Hypothalamus (tissue), 51 donors: ENCODE results near the gene BAZ1A.
A peak's percentile ranks its signal among the peaks of the same experiment; 100 is the strongest.
"Not testable (repeated sequence)": the region's sequence is repeated elsewhere in the genome, so short reads cannot be mapped to it uniquely, and the experiment has no call there.

Experiments used
- DNase-seq, 51 donors: peaks; one replicate each; lab custom pipeline; 2025; lab: John Stamatoyannopoulos, UW

The BAZ1A gene

GRCh38 chr14:34863844-34864243 lies 11.3 kb downstream of the BAZ1A start:
- DNase-seq, result no peak

GRCh38 chr14:34858765-34859164 lies 16.4 kb downstream of the BAZ1A start:
- no peak for DNase-seq

GRCh38 chr14:34857689-34858449 lies 17.3 kb downstream of the BAZ1A start:
- no peak for DNase-seq

GRCh38 chr14:34853041-34853440 lies 22.1 kb downstream of the BAZ1A start:
- no peak for DNase-seq

- DNase-seq, result no peak
Measured at GRCh38 chr14:34851395-34851794, 23.8 kb downstream of the BAZ1A start.

GRCh38 chr14:34845869-34846268 lies 29.3 kb downstream of the BAZ1A start:
- no peak for DNase-seq

DNA sequence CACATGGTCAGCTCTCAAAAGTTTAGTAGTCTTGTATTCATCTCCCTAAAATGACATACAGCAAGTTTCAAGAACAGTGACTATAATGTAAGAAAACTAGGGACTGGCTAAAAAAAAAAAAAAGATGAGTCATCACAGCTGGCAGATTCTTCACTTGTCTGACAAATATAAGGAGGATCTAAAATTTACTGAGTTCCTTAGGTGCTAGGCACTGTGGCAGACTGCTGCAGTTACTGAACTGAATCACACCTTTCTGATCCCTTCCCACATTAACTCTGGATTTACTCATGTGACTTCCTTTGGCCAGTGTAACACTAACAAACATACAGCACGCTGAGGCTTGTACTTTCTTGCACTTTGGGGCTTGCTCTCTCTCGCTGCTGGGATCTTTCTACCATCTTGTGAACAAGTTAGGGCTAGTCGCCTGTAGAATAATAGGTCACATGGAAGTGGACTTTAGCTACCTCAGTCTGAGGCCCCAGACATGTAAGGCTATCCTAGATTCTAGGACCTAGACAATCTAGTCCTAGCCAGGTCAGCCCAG lies 32.1 kb downstream of the BAZ1A start:
- peak in 1 of 51 donors; percentile 3 for DNase-seq

DNA sequence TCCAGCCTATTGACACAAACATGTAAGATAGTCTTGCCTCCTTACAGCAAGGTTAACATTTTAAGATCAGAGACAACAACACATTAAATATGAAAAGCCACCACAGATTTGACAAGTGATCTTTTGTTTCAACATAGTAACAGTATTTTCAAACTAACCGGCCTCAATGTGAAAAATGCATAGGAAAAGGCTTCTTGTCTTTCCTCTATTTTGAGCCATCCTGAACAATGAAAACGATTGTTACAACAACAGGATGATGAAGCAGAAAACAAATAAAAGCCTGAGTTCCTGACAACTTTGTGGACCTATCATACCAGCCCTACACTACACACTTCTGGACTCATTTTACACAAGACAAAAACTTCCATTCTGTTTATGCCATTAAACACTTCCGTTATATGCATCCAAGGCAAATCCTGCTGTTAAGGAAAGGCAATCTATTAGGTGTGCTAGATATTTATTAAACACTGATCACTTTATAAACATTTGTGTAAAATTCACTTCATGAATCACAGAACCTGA lies 37.3 kb downstream of the BAZ1A start:
- peak in 1 of 51 donors; percentile 24 for DNase-seq

DNA sequence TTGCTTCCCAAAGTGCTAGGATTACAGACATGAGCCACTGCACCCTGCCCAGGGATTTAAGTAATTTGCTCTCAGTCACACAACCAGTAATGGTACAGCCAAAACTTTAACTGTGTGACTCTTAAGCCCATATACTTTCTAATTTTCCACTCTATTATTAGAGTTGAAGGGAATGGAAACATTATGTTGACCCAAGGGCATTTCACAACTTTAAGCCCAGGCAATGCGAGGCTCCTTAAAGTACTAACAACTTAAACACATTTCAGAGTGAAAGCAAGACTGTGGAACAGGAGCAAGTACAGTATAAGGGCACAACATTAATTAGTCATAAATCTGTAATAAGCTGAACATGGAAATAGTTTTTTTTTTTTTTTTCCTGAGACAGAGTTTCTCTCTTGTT lies 39.8 kb downstream of the BAZ1A start:
- DNase-seq, result no peak

GRCh38 chr14:34833549-34834523 lies 41.3 kb downstream of the BAZ1A start:
- DNase-seq, result no peak

DNA sequence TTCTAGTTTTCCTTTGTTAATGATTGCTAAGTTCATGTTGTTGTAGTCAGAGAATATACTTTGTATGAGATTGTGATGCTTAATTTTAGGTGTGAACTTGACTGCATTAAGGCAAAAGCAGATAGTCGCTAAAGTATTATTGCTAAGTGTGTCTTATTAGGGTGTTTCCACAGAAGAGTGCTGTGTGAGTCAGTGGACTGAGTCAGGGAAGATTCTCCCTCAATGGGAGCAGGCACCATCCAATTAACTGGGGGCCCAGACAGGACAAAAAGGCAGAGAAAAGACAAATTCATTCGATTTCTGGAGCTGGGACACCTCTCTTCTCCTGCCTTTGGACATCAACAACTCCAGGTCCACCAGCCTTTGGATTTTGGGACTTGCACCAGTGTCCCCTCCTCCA lies 48.5 kb downstream of the BAZ1A start:
- DNase-seq, result no peak

GRCh38 chr14:34824826-34825225 lies 50.3 kb downstream of the BAZ1A start:
- DNase-seq, result no peak

GRCh38 chr14:34824256-34824655 lies 50.9 kb downstream of the BAZ1A start:
- no peak for DNase-seq

- no peak for DNase-seq
Measured at GRCh38 chr14:34817768-34818167, 57.4 kb downstream of the BAZ1A start.

DNA sequence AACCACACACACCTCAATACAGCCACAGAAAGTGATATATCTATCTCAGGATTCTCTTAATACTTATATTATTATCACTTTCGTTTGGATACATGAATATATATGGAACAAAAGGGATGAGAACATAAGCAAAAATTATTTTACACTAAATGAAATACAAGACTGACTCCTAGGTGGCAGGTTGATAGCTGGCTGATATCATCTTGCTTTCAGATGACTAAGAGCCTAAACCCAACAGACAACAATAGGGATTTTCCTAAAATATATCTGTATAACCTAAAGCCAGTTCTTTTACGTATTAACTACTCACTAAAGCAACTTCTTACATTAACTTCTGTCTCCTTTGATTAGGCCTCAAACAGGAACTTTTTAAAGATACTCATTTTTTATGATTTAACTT lies 65.1 kb downstream of the BAZ1A start:
- DNase-seq, result no peak

- no peak for DNase-seq
Measured at GRCh38 chr14:34806257-34806656, 68.9 kb downstream of the BAZ1A start.

GRCh38 chr14:34804933-34805332 lies 70.2 kb downstream of the BAZ1A start:
- DNase-seq, result no peak

- DNase-seq, result not testable (repeated sequence)
Measured at GRCh38 chr14:34798861-34799260, 76.3 kb downstream of the BAZ1A start.

GRCh38 chr14:34797747-34798583 lies 77.2 kb downstream of the BAZ1A start:
- no peak for DNase-seq

DNA sequence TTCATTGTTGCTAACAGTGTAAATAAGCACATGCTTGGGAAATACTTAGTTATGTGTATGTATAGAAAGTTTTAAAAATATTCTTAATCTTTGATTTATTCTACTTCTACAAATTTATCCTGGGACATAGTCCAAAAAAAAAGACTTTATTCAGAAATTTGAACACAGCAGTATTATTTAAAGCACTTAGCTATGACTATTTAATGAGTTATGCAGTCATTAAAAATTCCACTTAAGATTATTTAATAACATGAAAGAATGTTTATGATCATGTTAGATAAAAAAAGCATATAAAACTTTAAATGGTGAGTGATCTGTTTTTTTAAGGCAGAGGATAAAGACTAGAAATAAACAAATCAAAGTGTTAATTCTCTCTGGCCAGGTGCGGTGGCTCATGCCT lies 78.3 kb downstream of the BAZ1A start:
- DNase-seq, result no peak
